Mesothelial cell of epicardium (in vitro differentiated cells): ENCODE results near the gene KCNQ5. TPM values are rescaled to one million over a fixed set of nuclear protein-coding genes. Genes with fewer than 3 reads are reported as not detected.

Experiments
- DNase-seq, 2 experiments: peaks; one replicate each; pipeline ENCODE4 v3.0.0; 2021; ENCODE audit warnings: low spot score in 2 of 2; ENCODE audit not compliant: unreplicated experiment in 2 of 2
- H3K27ac Mint-ChIP-seq: 2 replicates; pipeline ENCODE4 v1.8.0; 2021; ENCODE audit warnings: mixed read lengths
- H3K27me3 Mint-ChIP-seq: 2 replicates; pipeline ENCODE4 v1.8.0; 2021; ENCODE audit warnings: low read depth, mixed read lengths
- H3K36me3 Mint-ChIP-seq: 2 replicates; pipeline ENCODE4 v1.8.0; 2021; ENCODE audit warnings: mixed read lengths
- H3K4me1 Mint-ChIP-seq: 2 replicates; pipeline ENCODE4 v1.8.0; 2021; ENCODE audit warnings: mixed read lengths
- H3K4me3 Mint-ChIP-seq: 2 replicates; pipeline ENCODE4 v1.8.0; 2021; ENCODE audit warnings: mild to moderate bottlenecking, moderate library complexity, mixed read lengths
- H3K9me3 Mint-ChIP-seq: 2 replicates; pipeline ENCODE4 v1.8.0; 2021; ENCODE audit warnings: mixed read lengths
- total RNA-seq: library from RNA; stranded (reverse); gene quantifications from 3 replicates; pipeline ENCODE4 v1.2.1, GENCODE V29; 2021
- TF ChIP-seq, protein P1 (sequence below): fragments of 200-600 bp; sonication (generic); IDR thresholded peaks from one replicate; pipeline ENCODE4 v1.5.0; 2021; ENCODE audit warnings: antibody characterized with exemption; ENCODE audit not compliant: unreplicated experiment

The KCNQ5 gene
- total RNA-seq, 1 donor from 2014 or later, result 4.8 TPM

DNA sequence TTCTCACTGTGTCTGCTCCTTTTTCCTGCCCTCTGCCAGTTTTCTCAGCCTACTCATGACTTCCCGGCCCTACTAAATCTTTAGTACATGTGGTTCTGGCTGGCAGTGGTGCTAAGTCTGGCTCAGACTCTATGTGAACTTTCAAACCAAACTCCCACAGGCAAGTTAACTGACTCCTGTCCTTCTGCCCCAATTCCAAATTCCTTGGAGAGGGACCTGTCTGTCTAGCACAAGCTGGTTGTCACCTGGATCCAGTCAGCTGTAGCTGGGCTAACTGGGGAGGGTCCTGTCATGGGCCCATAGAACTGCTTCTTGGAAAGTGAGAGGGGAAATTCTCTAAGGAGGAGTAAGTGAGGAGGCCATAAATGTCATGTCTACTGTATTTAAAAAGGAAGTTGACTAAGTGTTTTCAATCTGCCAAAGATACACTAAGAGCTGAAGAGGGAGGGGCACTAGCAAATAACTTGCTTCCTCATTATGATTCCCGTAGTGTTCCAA, 240.1 kb downstream of the KCNQ5 start:
- Mint-ChIP-seq H3K36me3 (no peaks in the 10 kb centered on the region), H3K4me1 (peaks cover 19% of the 10 kb centered on the region), H3K9me3 (no peaks in the 10 kb centered on the region), H3K27ac (no peak overlapping the region), H3K27me3 (no peaks in the 10 kb centered on the region), H3K4me3 (no peak overlapping the region)
- TF ChIP-seq, protein P1, sequence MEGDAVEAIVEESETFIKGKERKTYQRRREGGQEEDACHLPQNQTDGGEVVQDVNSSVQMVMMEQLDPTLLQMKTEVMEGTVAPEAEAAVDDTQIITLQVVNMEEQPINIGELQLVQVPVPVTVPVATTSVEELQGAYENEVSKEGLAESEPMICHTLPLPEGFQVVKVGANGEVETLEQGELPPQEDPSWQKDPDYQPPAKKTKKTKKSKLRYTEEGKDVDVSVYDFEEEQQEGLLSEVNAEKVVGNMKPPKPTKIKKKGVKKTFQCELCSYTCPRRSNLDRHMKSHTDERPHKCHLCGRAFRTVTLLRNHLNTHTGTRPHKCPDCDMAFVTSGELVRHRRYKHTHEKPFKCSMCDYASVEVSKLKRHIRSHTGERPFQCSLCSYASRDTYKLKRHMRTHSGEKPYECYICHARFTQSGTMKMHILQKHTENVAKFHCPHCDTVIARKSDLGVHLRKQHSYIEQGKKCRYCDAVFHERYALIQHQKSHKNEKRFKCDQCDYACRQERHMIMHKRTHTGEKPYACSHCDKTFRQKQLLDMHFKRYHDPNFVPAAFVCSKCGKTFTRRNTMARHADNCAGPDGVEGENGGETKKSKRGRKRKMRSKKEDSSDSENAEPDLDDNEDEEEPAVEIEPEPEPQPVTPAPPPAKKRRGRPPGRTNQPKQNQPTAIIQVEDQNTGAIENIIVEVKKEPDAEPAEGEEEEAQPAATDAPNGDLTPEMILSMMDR, result no peak
- no peak for DNase-seq

DNA sequence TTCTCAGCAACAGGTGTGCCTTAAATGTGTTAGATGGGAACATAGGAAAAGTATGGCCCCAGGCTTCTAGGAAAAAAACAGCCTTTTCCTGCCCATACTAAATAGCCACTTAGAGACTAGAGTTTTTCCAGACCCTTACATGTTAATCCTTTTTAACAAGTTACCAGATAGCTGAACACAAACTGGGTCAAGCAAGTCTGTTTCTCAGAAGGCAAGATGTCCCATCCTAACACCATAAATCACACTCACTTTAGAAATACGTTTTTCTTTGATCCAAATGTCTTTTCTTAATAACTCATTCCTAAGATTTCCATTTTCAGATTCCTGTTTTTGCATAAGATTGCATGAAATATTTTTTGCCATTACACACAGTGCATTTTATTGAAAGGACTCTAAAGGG, 241.3 kb downstream of the KCNQ5 start:
- Mint-ChIP-seq H3K4me1 (peaks cover 19% of the 10 kb centered on the region), H3K27me3 (no peaks in the 10 kb centered on the region)
- DNase-seq, result no peak

DNA sequence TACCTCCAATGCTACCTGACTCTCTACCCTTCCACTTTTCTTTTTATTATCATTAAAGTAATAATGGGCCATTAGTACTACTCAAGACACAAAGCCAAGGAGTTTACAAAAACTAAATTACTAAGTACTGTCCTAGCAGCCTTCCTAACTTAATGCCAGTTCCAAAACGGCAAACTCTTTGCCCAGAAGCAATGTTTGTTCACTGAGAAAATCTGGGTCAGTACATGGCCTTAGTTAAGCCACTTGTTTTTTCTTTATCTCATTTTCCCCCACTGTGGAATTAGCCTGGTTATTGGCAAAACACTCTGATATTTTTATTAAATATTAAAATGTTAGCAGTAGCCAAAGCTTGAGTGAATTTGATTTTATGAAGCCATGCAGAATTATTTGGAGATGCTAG, 242.4 kb downstream of the KCNQ5 start:
- no peak for DNase-seq
- Mint-ChIP-seq H3K27ac (no peak overlapping the region), H3K27me3 (no peaks in the 10 kb centered on the region), H3K4me1 (peaks cover 19% of the 10 kb centered on the region), H3K4me3 (no peak overlapping the region), H3K36me3 (no peaks in the 10 kb centered on the region), H3K9me3 (no peaks in the 10 kb centered on the region)
- TF ChIP-seq, protein P1, result no peak

More for the DNA sequence above, 241.3 kb downstream of the KCNQ5 start:
- H3K36me3 Mint-ChIP-seq, result no peaks in the 10 kb centered on the region
- H3K27ac Mint-ChIP-seq, result no peak overlapping the region
- H3K4me3 Mint-ChIP-seq, result no peak overlapping the region
- TF ChIP-seq, protein P1, result no peak
- H3K9me3 Mint-ChIP-seq, result no peaks in the 10 kb centered on the region

DNA sequence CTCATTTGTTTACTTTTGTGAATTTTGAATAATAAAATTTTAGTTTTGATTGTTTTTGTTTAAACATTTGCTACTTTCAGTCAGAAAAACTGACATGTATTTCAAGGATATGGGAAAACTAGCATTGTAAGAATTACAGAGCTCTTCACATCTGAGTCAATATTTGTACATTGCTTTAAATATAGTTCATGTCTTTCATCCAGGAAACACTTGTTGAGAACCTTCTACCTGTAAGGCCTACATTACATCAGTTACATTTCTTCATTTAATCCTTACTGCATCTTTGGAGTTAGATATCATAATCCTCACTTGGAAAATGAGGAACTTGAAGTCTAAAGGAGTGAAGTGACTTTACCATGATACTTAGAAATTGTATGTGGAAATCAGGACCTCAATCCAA, 242.9 kb downstream of the KCNQ5 start:
- DNase-seq, result no peak
- peaks cover 19% of the 10 kb centered on the region for H3K4me1 Mint-ChIP-seq
- no peak overlapping the region for H3K4me3 Mint-ChIP-seq
- no peaks in the 10 kb centered on the region for H3K36me3 Mint-ChIP-seq
- H3K9me3 Mint-ChIP-seq, result no peaks in the 10 kb centered on the region
- no peaks in the 10 kb centered on the region for H3K27me3 Mint-ChIP-seq
- no peak overlapping the region for H3K27ac Mint-ChIP-seq
- TF ChIP-seq, protein P1, result no peak

DNA sequence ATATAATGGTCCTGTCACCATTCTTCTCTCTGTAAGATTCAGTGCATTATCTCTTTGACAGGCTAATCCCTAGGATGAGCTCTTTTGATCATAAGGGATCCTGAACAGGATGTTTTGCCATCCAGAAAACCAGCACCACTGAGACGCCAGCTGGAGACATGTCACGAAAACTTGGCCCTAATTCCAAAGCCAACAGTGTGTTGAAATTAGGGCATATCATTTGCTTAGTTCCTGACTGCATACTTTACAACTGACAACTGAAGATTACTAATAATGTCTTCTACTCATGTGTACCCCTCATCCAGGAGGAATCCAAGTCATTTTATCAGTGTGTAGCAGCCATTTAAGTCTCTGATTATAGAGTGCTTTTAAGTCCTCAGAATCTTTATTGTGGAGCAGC, 243.6 kb downstream of the KCNQ5 start:
- Mint-ChIP-seq H3K4me3 (no peak overlapping the region), H3K36me3 (no peaks in the 10 kb centered on the region), H3K4me1 (peaks cover 19% of the 10 kb centered on the region), H3K27me3 (no peaks in the 10 kb centered on the region), H3K9me3 (no peaks in the 10 kb centered on the region), H3K27ac (no peak overlapping the region)
- TF ChIP-seq, protein P1, result no peak
- DNase-seq, result no peak

DNA sequence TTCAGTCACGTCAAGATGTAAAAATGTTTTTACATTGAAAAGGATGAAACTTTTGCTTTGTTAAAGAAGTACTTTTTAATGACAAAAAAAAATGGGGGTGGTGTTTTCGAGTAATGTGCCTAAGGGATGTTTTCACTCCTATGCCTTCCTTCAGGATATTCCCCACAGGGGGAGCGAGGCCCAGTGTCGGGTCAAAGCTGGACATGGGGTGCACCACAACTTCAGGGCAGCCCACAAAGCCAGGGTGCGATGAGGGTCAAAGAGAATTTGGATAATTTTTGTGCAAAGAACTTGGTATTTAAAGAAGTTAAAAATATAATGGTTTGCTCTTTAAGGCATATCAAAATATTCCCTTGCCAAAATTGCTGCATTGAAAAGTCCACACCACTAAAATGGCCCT, 247.8 kb downstream of the KCNQ5 start:
- Mint-ChIP-seq H3K4me3 (no peak overlapping the region), H3K27me3 (no peaks in the 10 kb centered on the region), H3K36me3 (no peaks in the 10 kb centered on the region), H3K9me3 (no peaks in the 10 kb centered on the region), H3K27ac (no peak overlapping the region), H3K4me1 (peaks cover 13% of the 10 kb centered on the region)
- DNase-seq, result no peak
- TF ChIP-seq, protein P1, result no peak
